ENCODE results near the gene TIMM13. TPM values are rescaled to one million over a fixed set of nuclear protein-coding genes. Genes with fewer than 3 reads are reported as not detected.

TIMM13 gene
- total RNA-seq, 1 donor from 2014 or later, result 55.0 TPM

GRCh38 chr19:2416321-2417097, 10.9 kb downstream of the TIMM13 start:
- no peak for TF ChIP-seq CTCF (IDR thresholded peaks at IDR 0.05)
- no peak overlapping the region for H3K27ac ChIP-seq
- H3K27me3 ChIP-seq, result no peaks in the 10 kb centered on the region
- no peaks in the 10 kb centered on the region for H3K4me1 ChIP-seq
- intact Hi-C loops (cut with DNase I), result no loop called here
- no peak overlapping the region for H3K4me3 ChIP-seq
- no peaks in the 10 kb centered on the region for H3K9me3 ChIP-seq
- no peak for DNase-seq (ENCODE audit: low spot score in 2 of 2)
- peaks cover 7 to 11% of the 10 kb centered on the region in 2 donors for H3K36me3 ChIP-seq

GRCh38 chr19:2415973-2416319, 11.4 kb downstream of the TIMM13 start:
- no peaks in the 10 kb centered on the region for H3K9me3 ChIP-seq
- H3K4me1 ChIP-seq, result no peaks in the 10 kb centered on the region
- peaks cover 7 to 11% of the 10 kb centered on the region in 2 donors for H3K36me3 ChIP-seq
- H3K4me3 ChIP-seq, result no peak overlapping the region
- DNase-seq (ENCODE audit: low spot score in 2 of 2), result no peak
- no peak overlapping the region for H3K27ac ChIP-seq
- intact Hi-C loops (cut with DNase I), result no loop called here
- TF ChIP-seq CTCF (IDR thresholded peaks at IDR 0.05), result no peak
- no peaks in the 10 kb centered on the region for H3K27me3 ChIP-seq

GRCh38 chr19:2415281-2415972, 12.0 kb downstream of the TIMM13 start:
- no peak overlapping the region for H3K27ac ChIP-seq
- H3K4me3 ChIP-seq, result no peak overlapping the region
- H3K9me3 ChIP-seq, result no peaks in the 10 kb centered on the region
- intact Hi-C loops (cut with DNase I), result no loop called here
- H3K27me3 ChIP-seq, result no peaks in the 10 kb centered on the region
- H3K4me1 ChIP-seq, result no peaks in the 10 kb centered on the region
- peaks cover 7 to 11% of the 10 kb centered on the region in 2 donors for H3K36me3 ChIP-seq
- DNase-seq (ENCODE audit: low spot score in 2 of 2), result no peak
- no peak for TF ChIP-seq CTCF (IDR thresholded peaks at IDR 0.05)

- no peak for TF ChIP-seq CTCF (IDR thresholded peaks at IDR 0.05)
- Histone ChIP-seq H3K9me3 (no peaks in the 10 kb centered on the region), H3K27ac (no peak overlapping the region), H3K36me3 (peaks cover 7 to 11% of the 10 kb centered on the region in 2 donors), H3K4me3 (no peak overlapping the region), H3K27me3 (no peaks in the 10 kb centered on the region), H3K4me1 (no peaks in the 10 kb centered on the region)
- intact Hi-C loops (cut with DNase I), result no loop called here
- no peak for DNase-seq (ENCODE audit: low spot score in 2 of 2)
These were observed 13.8 kb downstream of the TIMM13 start for GRCh38 chr19:2413629-2414028.

- intact Hi-C loops (cut with DNase I), result no loop called here
- Histone ChIP-seq H3K27ac (no peak overlapping the region), H3K9me3 (no peaks in the 10 kb centered on the region), H3K27me3 (no peaks in the 10 kb centered on the region), H3K4me3 (no peak overlapping the region), H3K4me1 (no peaks in the 10 kb centered on the region), H3K36me3 (peaks cover 7 to 11% of the 10 kb centered on the region in 2 donors)
- DNase-seq (ENCODE audit: low spot score in 2 of 2), result no peak
- no peak for TF ChIP-seq CTCF (IDR thresholded peaks at IDR 0.05)
These were observed 14.2 kb downstream of the TIMM13 start for GRCh38 chr19:2413159-2413558.

Data from ascending aorta (tissue), 2 donors.